ENCODE data around the gene NOVA2.

The NOVA2 gene

DNA sequence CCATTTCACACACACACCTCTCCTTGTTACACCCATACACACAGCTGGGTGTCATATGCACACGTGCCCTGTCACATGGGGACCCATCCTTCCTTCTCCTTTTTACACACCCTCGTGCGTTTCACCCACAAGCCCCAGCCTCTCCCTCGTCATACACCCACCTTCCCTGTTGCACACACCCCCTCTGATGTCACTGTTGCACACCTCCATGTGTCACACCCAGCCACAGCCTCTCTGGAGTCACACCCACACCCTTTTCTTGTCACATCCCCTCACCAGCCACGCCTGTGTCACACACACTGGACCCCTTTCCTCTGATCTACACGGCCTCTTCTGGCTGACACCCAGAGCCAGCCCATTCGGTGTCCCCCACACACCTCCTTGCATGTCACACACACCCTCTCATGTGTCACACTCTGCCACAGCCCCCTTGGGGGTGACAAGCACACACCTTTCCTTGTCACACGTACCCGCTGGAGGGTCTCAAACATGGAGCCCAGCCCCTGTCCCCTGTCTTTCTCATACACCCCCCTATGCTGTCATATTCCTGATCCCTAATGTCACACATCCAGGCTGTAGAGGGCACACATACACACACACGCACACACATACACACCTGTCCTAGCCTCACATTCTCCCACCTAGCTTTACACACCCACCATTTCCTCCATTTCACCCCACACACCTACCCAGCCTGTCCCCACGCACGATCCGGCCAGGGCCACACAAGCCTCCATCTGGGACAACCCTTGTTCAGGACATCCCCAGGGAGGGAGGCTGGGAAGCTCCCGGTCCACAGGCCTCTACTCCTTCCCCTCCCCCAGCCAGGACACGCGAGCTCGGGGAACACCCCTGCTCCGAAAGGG lies 1.4 kb downstream of the NOVA2 start:
- FAIRE-seq = no peak
- DNase-seq (ENCODE audit: insufficient read length, low spot score) = no peak
- TF ChIP-seq, protein P1, sequence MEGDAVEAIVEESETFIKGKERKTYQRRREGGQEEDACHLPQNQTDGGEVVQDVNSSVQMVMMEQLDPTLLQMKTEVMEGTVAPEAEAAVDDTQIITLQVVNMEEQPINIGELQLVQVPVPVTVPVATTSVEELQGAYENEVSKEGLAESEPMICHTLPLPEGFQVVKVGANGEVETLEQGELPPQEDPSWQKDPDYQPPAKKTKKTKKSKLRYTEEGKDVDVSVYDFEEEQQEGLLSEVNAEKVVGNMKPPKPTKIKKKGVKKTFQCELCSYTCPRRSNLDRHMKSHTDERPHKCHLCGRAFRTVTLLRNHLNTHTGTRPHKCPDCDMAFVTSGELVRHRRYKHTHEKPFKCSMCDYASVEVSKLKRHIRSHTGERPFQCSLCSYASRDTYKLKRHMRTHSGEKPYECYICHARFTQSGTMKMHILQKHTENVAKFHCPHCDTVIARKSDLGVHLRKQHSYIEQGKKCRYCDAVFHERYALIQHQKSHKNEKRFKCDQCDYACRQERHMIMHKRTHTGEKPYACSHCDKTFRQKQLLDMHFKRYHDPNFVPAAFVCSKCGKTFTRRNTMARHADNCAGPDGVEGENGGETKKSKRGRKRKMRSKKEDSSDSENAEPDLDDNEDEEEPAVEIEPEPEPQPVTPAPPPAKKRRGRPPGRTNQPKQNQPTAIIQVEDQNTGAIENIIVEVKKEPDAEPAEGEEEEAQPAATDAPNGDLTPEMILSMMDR (IDR thresholded peaks at IDR 0.05; ENCODE audit: insufficient read depth, missing control alignments) = no peak

DNA sequence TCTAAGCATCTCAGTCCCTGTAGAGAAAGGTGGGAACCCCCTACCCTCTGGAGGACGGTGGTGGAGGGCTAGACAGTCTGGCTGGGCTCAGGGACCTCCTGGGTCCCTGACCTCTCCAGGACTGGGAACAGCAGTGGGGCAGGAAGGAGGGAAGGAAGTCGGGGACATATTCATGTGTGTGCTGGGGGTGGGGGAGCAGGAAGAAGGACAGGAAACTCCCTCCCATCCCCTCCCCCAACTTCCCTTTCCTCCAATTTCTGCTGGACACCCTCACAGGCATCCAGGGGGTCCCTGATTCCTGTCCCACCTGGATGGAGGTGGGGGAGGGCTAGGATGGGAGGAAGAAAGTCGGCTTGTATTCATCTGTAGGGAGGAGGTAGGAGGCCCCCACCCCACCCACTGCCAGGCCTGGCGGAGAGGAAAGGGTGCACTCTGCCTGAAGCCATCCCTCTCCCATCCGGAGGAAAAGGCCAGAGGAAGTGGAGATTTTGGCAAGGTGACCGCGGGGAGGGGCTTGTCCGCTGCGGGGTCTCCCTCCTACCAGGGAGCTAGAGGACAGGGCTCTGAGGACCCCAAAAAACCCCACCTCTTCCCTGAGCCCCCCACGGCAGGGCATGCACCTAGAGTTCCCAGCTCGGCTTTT lies 2.3 kb downstream of the NOVA2 start:
- FAIRE-seq (no peak), DNase-seq (ENCODE audit: insufficient read length, low spot score) (no peak)
- TF ChIP-seq, protein P1 (IDR thresholded peaks at IDR 0.05; ENCODE audit: insufficient read depth, missing control alignments) = no peak

DNA sequence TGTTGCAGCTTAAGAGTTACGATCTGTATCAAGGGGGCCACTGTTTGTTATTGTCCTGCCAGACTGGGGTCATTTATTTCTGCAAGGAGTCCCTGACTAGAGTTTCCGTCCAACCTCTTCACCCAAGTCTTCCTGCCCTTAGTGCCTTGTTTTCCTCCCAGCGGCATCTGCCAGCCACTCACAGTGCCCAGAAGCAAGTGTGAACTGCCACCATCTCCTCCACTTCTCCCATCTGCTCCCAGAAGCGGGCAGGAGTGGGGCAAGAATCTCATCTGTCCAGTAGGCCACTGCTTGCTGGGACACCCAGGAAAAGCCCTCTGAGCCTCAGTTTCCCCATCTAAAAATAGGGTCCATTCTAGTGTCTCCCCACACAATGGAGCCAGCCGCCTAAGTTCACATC lies 4.0 kb downstream of the NOVA2 start:
- DNase-seq (ENCODE audit: insufficient read length, low spot score) (no peak), FAIRE-seq (no peak)
- TF ChIP-seq, protein P1 (IDR thresholded peaks at IDR 0.05; ENCODE audit: insufficient read depth, missing control alignments) = no peak

DNA sequence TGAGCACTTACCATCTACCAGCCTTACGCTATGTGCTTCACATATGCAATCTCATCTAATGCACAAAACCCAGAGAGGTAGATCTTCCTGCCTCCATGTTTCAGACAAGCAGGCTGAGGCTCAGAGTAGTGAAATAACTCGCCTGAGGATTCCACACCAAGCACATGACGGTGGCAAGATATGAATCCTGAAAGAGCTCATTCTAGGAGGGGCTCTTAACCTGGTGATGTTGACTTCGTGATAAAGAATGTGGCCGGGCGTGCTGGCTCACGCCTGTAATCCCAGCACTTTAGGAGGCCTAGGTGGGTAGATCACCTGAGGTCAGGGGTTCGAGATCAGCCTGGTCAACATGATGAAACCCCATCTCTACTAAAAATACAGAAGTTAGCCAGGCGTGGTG lies 5.0 kb downstream of the NOVA2 start:
- FAIRE-seq (no peak), DNase-seq (ENCODE audit: insufficient read length, low spot score) (no peak)
- TF ChIP-seq, protein P1 (IDR thresholded peaks at IDR 0.05; ENCODE audit: insufficient read depth, missing control alignments) = no peak

DNA sequence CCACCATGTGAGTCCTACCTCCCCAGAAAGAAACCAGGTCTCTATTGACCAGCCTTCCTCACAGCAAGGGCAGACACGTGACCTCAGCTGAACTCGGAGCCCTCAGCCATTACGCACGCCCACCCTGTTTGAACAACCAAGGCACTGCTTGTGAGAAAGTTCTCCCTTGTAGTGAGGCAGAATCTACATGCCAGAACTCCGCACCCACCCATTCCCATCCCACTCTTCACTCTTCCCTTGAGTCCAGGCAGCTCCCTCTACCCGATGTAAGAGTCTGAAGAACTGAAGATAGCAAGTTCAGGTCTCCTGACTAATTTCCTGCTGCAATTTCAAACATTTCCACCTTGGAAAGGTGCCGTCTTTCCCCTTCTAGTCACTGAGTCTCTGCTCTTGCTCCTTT lies 6.4 kb downstream of the NOVA2 start:
- no peak for DNase-seq (ENCODE audit: insufficient read length, low spot score)
- no peak for FAIRE-seq
- TF ChIP-seq, protein P1 (IDR thresholded peaks at IDR 0.05; ENCODE audit: insufficient read depth, missing control alignments) = no peak

DNA sequence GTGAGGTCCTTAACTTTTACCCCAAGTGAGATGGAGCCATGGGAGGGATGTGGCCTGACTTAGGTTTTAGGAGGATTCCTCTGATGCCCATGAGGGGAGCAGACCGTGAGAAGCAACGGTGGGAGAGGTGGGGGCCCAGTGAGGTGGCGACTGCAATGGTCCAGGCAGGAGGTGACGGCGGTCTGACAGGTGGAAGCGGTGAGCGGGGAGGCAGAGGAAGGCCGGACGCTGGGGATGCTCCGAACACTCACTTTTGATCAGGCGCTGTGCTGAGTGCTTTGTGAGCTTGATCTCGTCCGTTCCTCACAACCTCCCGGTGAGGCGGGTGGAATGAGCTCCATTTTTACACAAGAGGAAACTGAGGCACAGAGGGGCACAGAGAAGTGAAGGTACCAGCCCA lies 11.6 kb downstream of the NOVA2 start:
- DNase-seq (ENCODE audit: insufficient read length, low spot score) (no peak), FAIRE-seq (no peak)
- TF ChIP-seq, protein P1 (IDR thresholded peaks at IDR 0.05; ENCODE audit: insufficient read depth, missing control alignments) = no peak

Measured in D721Med (cell line).